KG1 (cell line): ENCODE data around the gene PLCL2.
"Not testable (repeated sequence)": the region's sequence is repeated elsewhere in the genome, so short reads cannot be mapped to it uniquely, and the experiment has no call there.

ENCODE experiments used
- DNase-seq: peaks from one replicate; lab custom pipeline; 2025; lab: John Stamatoyannopoulos, UW

Gene PLCL2

GRCh38 chr3:17119201-17120072 is 234.7 kb downstream of the PLCL2 start:
- DNase-seq, result no peak

GRCh38 chr3:17120115-17120514 is 235.4 kb downstream of the PLCL2 start:
- DNase-seq, result no peak

- DNase-seq, result no peak
Observed at GRCh38 chr3:17121336-17121735, 236.6 kb downstream of the PLCL2 start.

GRCh38 chr3:17122758-17123157 is 238.0 kb downstream of the PLCL2 start:
- no peak for DNase-seq

- DNase-seq, result no peak
Observed at GRCh38 chr3:17125738-17126442, 241.1 kb downstream of the PLCL2 start.

GRCh38 chr3:17128671-17129070 is 243.9 kb downstream of the PLCL2 start:
- not testable (repeated sequence) for DNase-seq

- DNase-seq, result no peak
Observed at GRCh38 chr3:17129556-17129955, 244.8 kb downstream of the PLCL2 start.

GRCh38 chr3:17130956-17131355 is 246.2 kb downstream of the PLCL2 start:
- no peak for DNase-seq

GRCh38 chr3:17132286-17133115 is 247.7 kb downstream of the PLCL2 start:
- no peak for DNase-seq

- no peak for DNase-seq
Observed at GRCh38 chr3:17133632-17134545, 249.1 kb downstream of the PLCL2 start.

GRCh38 chr3:17135696-17136095 is 250.9 kb downstream of the PLCL2 start:
- no peak for DNase-seq

- no peak for DNase-seq
Observed at GRCh38 chr3:17136136-17136721, 251.5 kb downstream of the PLCL2 start.

- DNase-seq, result no peak
Observed at GRCh38 chr3:17137321-17137826, 252.6 kb downstream of the PLCL2 start.

GRCh38 chr3:17138246-17139039 is 253.7 kb downstream of the PLCL2 start:
- DNase-seq, result no peak
